Smooth muscle cell (in vitro differentiated cells): ENCODE data around the gene PTGDR. TPM values are rescaled to one million over a fixed set of nuclear protein-coding genes. Genes with fewer than 3 reads are reported as not detected.

Source experiments
- DNase-seq: peaks from one replicate; lab custom pipeline; 2025; ENCODE audit not compliant: unreplicated experiment; lab: John Stamatoyannopoulos, UW
- H2AFZ ChIP-seq: fragments of 200-600 bp; sonication (generic); 2 replicates; pipeline ENCODE4 v1.6.0; 2016; ENCODE audit warnings: antibody characterized with exemption, low read depth, mild to moderate bottlenecking
- H3F3A ChIP-seq: fragments of 200-600 bp; sonication (generic); 2 replicates; pipeline ENCODE4 v1.6.0; 2017; ENCODE audit warnings: antibody characterized with exemption, low read depth
- H3K27ac ChIP-seq: fragments of 200-600 bp; sonication (generic); 2 replicates; pipeline ENCODE4 v1.5.1; 2016; ENCODE audit warnings: low read depth, mild to moderate bottlenecking
- H3K27me3 ChIP-seq: fragments of 200-600 bp; sonication (generic); 2 replicates; pipeline ENCODE4 v1.6.1; 2016; ENCODE audit warnings: low read depth, mild to moderate bottlenecking
- H3K36me3 ChIP-seq: fragments of 200-600 bp; sonication (generic); 2 replicates; pipeline ENCODE4 v1.5.1; 2016; ENCODE audit warnings: low read depth
- H3K4me1 ChIP-seq: fragments of 200-600 bp; sonication (generic); 2 replicates; pipeline ENCODE4 v1.5.1; 2016; ENCODE audit warnings: low read depth
- H3K4me2 ChIP-seq: fragments of 200-600 bp; sonication (generic); 2 replicates; pipeline ENCODE4 v1.6.0; 2016; ENCODE audit warnings: mild to moderate bottlenecking
- H3K4me3 ChIP-seq: fragments of 200-600 bp; sonication (generic); 2 replicates; pipeline ENCODE4 v1.5.1; 2016; ENCODE audit warnings: mild to moderate bottlenecking
- H3K79me2 ChIP-seq: fragments of 200-600 bp; sonication (generic); 2 replicates; pipeline ENCODE4 v1.6.0; 2016; ENCODE audit warnings: low read depth, mild to moderate bottlenecking
- H3K9ac ChIP-seq: fragments of 200-600 bp; sonication (generic); 2 replicates; pipeline ENCODE4 v1.6.0; 2016; ENCODE audit warnings: low read depth
- H3K9me3 ChIP-seq: fragments of 200-600 bp; sonication (generic); replicated peaks from 2 replicates; pipeline ENCODE4 v1.5.1; 2016; ENCODE audit warnings: low read depth
- H4K20me1 ChIP-seq: fragments of 200-600 bp; sonication (generic); 2 replicates; pipeline ENCODE4 v1.6.0; 2016; ENCODE audit warnings: low read depth
- CTCF ChIP-seq: fragments of 200-600 bp; sonication (generic); IDR thresholded peaks from 2 replicates; pipeline ENCODE4 v1.5.1; 2017; ENCODE audit warnings: borderline replicate concordance, mild to moderate bottlenecking, antibody characterized with exemption; ENCODE audit not compliant: insufficient read depth, poor library complexity, severe bottlenecking
- WGBS: methylation state at CpG from one replicate; pipeline ENCODE4 v1.1.7; 2016; ENCODE audit warnings: low lambda C conversion rate; 5-methylcytosine and 5-hydroxymethylcytosine counted together
- polyA plus RNA-seq: library from polyadenylated mRNA; unstranded; fragments of >200 nt; fragmentation: Nextera tagmentation; extraction: Ambion mirVana; gene quantifications from 2 replicates; pipeline ENCODE4 v1.2.1, GENCODE V29; 2016
- total RNA-seq: library from RNA; depleted of rRNA; stranded (reverse); fragments of >200 nt; gene quantifications from 2 replicates; pipeline ENCODE4 v1.2.3, GENCODE V29; 2014

Gene PTGDR
- total and polyA plus RNA-seq, 2 experiments from 2014 or later: not detected

GRCh38 chr14:52299692-52300278, 32.3 kb downstream of the PTGDR start:
- H3K27me3 ChIP-seq: peaks cover 7% of the 10 kb centered on the region
- no peak overlapping the region for H3K4me3 ChIP-seq
- H2AFZ ChIP-seq: no peak overlapping the region
- TF ChIP-seq CTCF: peak; percentile 91
- no peak overlapping the region for H3K4me2 ChIP-seq
- no peaks in the 10 kb centered on the region for H3F3A ChIP-seq
- H3K4me1 ChIP-seq: peaks cover 4% of the 10 kb centered on the region
- H3K9me3 ChIP-seq: no peaks in the 10 kb centered on the region
- no peak overlapping the region for H3K27ac ChIP-seq
- no peaks in the 10 kb centered on the region for H3K36me3 ChIP-seq
- no peak overlapping the region for H3K9ac ChIP-seq
- H4K20me1 ChIP-seq: no peaks in the 10 kb centered on the region
- no peaks in the 10 kb centered on the region for H3K79me2 ChIP-seq
- DNase-seq: no peak

GRCh38 chr14:52303236-52303635, 35.7 kb downstream of the PTGDR start:
- Histone ChIP-seq H4K20me1 (no peaks in the 10 kb centered on the region), H3K9me3 (no peaks in the 10 kb centered on the region), H2AFZ (no peak overlapping the region), H3F3A (no peaks in the 10 kb centered on the region), H3K27me3 (peaks cover 13% of the 10 kb centered on the region), H3K4me1 (peaks cover 4% of the 10 kb centered on the region), H3K27ac (no peak overlapping the region), H3K4me2 (no peak overlapping the region), H3K36me3 (no peaks in the 10 kb centered on the region), H3K4me3 (no peak overlapping the region), H3K79me2 (no peaks in the 10 kb centered on the region), H3K9ac (no peak overlapping the region)
- TF ChIP-seq CTCF: no peak
- DNase-seq: no peak
- WGBS: 77% methylated on average over 4 of the region's 4 CpGs

- Histone ChIP-seq H3K4me1 (peaks cover 4% of the 10 kb centered on the region), H3K9ac (no peak overlapping the region), H3K27ac (no peak overlapping the region), H3K79me2 (no peaks in the 10 kb centered on the region), H3K27me3 (peaks cover 18% of the 10 kb centered on the region), H3K36me3 (no peaks in the 10 kb centered on the region), H3K4me3 (no peak overlapping the region), H3F3A (no peaks in the 10 kb centered on the region), H3K9me3 (no peaks in the 10 kb centered on the region), H4K20me1 (no peaks in the 10 kb centered on the region), H2AFZ (no peak overlapping the region), H3K4me2 (no peak overlapping the region)
- TF ChIP-seq CTCF: no peak
- 77% methylated on average over 4 of the region's 4 CpGs for WGBS
- no peak for DNase-seq
Observed at GRCh38 chr14:52304248-52304904, 36.9 kb downstream of the PTGDR start.

GRCh38 chr14:52305014-52305413, 37.5 kb downstream of the PTGDR start:
- H3K27ac ChIP-seq: no peak overlapping the region
- no peaks in the 10 kb centered on the region for H3K36me3 ChIP-seq
- no peaks in the 10 kb centered on the region for H3K9me3 ChIP-seq
- peaks cover under 1% of the 10 kb centered on the region for H3K4me1 ChIP-seq
- H2AFZ ChIP-seq: no peak overlapping the region
- no peak for DNase-seq
- WGBS: 92% methylated on average over 6 of the region's 6 CpGs
- H3F3A ChIP-seq: no peaks in the 10 kb centered on the region
- no peak overlapping the region for H3K4me3 ChIP-seq
- no peaks in the 10 kb centered on the region for H4K20me1 ChIP-seq
- TF ChIP-seq CTCF: no peak
- no peak overlapping the region for H3K4me2 ChIP-seq
- no peak overlapping the region for H3K9ac ChIP-seq
- no peaks in the 10 kb centered on the region for H3K79me2 ChIP-seq
- peaks cover 18% of the 10 kb centered on the region for H3K27me3 ChIP-seq
